GM12873 (cell line): ENCODE results near the gene RHOBTB1.

Source experiments
- TF ChIP-seq, protein P1 (sequence below): IDR thresholded peaks from 2 replicates; pipeline ENCODE4 v1.5.1; 2012; ENCODE audit warnings: low read depth, mild to moderate bottlenecking, moderate library complexity, low read length, control low read depth; ENCODE audit not compliant: insufficient read depth; ENCODE audit errors: missing control alignments

RHOBTB1 gene

DNA sequence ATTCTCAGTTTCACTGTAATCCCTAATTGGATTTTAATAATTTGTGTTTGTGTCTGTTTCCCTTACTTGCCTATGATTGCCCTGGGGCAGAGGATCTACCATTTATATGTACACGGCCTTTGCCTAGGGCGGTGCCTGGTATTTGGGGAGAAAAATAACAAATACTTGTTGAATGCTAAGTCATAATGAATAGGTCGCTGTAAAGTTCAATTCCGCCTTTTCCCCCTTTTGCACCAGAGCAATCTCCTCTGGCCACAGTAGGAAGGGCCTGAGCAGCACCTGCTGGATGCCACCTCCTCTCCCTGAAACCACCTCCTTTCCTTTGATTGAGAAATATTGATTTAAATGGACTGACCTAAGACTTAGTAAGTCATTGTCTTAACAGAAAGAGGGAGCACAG is 70.2 kb downstream of the RHOBTB1 start:
- TF ChIP-seq, protein P1, sequence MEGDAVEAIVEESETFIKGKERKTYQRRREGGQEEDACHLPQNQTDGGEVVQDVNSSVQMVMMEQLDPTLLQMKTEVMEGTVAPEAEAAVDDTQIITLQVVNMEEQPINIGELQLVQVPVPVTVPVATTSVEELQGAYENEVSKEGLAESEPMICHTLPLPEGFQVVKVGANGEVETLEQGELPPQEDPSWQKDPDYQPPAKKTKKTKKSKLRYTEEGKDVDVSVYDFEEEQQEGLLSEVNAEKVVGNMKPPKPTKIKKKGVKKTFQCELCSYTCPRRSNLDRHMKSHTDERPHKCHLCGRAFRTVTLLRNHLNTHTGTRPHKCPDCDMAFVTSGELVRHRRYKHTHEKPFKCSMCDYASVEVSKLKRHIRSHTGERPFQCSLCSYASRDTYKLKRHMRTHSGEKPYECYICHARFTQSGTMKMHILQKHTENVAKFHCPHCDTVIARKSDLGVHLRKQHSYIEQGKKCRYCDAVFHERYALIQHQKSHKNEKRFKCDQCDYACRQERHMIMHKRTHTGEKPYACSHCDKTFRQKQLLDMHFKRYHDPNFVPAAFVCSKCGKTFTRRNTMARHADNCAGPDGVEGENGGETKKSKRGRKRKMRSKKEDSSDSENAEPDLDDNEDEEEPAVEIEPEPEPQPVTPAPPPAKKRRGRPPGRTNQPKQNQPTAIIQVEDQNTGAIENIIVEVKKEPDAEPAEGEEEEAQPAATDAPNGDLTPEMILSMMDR: no peak

DNA sequence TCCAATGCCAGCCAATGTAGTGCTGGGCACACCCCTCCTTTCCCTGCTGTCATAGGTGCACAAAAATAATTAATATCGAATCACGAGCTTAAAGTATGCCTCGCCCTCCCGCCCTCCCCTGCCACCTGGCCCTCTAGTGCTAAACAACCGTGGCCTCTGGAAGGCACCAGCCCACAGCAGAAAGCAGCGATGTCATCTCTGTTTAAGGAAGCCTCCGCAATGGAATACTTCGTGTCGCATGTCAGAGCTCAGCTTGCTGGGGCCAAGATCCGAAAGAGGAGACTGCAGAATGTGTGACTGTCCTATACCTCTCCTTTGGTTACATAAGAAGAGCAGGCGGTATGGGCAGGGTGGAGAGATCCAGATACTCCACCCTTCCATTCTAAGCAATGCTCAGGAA is 71.5 kb downstream of the RHOBTB1 start:
- TF ChIP-seq, protein P1: no peak

DNA sequence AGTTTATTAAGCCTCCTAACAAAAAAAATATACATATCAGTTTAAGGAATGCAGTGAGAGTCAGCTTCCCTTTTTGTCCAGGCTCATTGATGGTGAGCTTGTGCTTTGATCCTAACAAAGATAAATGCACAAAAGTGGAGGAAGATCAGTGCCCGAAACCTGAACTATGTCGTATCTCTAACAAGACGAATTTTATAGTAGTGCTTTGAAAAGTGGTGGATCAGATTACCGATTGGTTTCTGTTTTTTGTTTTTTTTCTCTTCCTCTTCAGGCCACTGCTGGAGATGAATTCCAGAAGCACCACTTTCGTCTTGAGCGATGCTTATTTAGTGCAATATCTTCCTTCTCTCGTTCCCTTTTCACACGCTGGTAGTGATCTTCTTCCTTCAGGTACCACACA is 72.8 kb downstream of the RHOBTB1 start:
- TF ChIP-seq, protein P1: no peak

DNA sequence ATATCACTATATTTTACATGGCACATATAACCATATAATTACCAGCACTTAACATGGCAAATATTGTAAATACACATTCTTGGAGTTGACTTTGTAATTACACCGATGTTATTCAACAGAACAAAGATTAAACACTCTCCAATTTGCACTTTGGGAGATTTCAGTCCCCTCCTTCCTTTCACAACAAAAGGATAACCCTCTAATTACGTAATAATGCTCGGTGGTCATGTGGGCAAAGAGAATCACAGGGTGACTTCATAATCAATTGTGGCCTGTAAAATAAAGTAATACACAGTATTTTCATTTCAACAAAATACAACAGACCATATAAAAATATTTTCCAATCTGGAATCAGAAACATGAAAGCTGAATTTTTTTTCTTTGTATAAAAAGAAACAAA is 73.2 kb downstream of the RHOBTB1 start:
- TF ChIP-seq, protein P1: no peak

DNA sequence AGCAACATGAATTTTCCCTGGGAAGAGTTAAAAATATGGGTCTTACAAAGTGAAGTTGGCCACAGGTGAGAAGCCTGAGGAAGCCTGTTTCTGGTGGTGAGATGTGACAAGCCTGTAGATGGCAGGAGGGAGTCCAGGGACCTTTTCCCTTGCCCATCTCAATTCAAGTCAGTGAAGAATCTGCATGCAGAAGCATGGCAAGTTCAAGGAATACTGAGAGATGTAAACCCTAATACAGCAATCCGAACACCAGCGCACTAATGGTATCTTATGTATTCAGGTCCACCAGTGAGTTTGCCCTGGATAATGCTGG is 73.6 kb downstream of the RHOBTB1 start:
- TF ChIP-seq, protein P1: peak; percentile 21

DNA sequence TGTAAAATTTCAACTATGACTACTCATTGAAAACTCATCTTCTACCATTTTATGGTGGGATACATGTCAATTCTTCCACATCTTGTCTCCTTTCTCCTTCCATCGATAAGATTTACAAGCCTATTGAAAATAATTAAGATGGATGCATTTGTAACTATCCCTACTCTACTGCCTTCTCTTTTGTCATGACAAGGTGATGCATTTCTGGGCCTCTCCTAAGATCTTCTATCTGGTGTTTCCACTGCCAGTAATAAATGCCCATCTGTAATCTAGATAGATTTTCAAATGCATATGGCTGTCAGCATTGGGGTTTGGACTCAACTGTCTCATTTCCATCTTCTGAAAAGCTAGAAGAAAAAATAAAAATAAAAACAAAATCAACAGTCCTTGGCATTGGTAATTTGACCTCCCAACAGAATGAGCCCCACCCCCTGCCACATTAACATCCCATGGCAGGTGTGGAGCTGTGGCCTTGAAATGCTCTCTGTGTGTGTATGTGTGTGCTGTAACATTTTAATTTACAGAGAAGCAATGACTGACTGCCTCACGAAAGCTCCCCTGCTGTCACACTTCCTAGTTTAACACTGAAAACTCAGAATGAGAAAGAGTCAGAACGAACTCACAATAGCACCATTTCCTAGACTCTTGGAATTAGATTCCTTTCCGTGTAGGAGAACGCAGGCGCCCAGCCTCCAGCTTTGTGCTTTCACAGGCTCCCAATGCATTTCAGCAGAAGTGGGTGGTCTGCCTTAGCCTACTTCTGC is 74.2 kb downstream of the RHOBTB1 start:
- TF ChIP-seq, protein P1: no peak

DNA sequence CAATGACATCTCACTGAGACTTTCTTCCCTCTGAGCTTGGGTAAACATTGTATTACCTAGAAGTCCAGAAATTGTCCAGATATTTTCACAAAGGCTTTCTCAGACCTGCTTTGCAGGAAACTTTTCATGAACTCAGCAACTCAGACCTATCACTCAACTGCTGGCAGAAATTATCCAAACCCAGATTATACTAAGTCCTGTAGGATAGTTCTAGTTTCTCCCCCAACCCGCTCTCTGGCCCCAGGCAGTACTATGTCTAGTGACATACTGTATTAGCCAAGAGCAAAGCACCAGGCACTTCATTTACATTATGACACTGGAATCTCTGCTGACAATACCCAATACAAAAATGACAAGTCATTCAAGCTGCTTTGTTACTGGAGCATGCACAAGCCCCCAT is 75.0 kb downstream of the RHOBTB1 start:
- TF ChIP-seq, protein P1: no peak
